Osteocyte (in vitro differentiated cells): ENCODE results near the gene GLB1L3. TPM values are rescaled to one million over a fixed set of nuclear protein-coding genes. Genes with fewer than 3 reads are reported as not detected.
"Not testable (repeated sequence)": the region's sequence is repeated elsewhere in the genome, so short reads cannot be mapped to it uniquely, and the experiment has no call there.

Experiments
- DNase-seq: peaks from one replicate; pipeline ENCODE4 v3.0.0; 2021; ENCODE audit warnings: mixed read lengths; ENCODE audit not compliant: unreplicated experiment; ENCODE audit errors: extremely low spot score
- H3K27ac Mint-ChIP-seq: one replicate; pipeline ENCODE4 v1.8.0; 2021; ENCODE audit warnings: mild to moderate bottlenecking, mixed read lengths; ENCODE audit not compliant: unreplicated experiment
- H3K27me3 Mint-ChIP-seq: one replicate; pipeline ENCODE4 v1.8.0; 2021; ENCODE audit warnings: mixed read lengths; ENCODE audit not compliant: unreplicated experiment
- H3K36me3 Mint-ChIP-seq: one replicate; pipeline ENCODE4 v1.8.0; 2021; ENCODE audit warnings: mixed read lengths; ENCODE audit not compliant: unreplicated experiment
- H3K4me1 Mint-ChIP-seq: one replicate; pipeline ENCODE4 v1.8.0; 2021; ENCODE audit warnings: mixed read lengths; ENCODE audit not compliant: unreplicated experiment
- H3K4me3 Mint-ChIP-seq: one replicate; pipeline ENCODE4 v1.8.0; 2021; ENCODE audit warnings: mild to moderate bottlenecking, moderate library complexity, mixed read lengths; ENCODE audit not compliant: unreplicated experiment
- H3K9me3 Mint-ChIP-seq: one replicate; pipeline ENCODE4 v1.8.0; 2021; ENCODE audit warnings: mixed read lengths; ENCODE audit not compliant: unreplicated experiment
- CTCF ChIP-seq: fragments of 200-600 bp; sonication (generic); IDR thresholded peaks from 2 replicates; pipeline ENCODE4 v1.5.0; 2021; ENCODE audit warnings: antibody characterized with exemption, mild to moderate bottlenecking, moderate library complexity
- total RNA-seq: library from RNA; stranded (reverse); gene quantifications from 2 replicates; pipeline ENCODE4 v1.2.1, GENCODE V29; 2021

GLB1L3 gene
- total RNA-seq, 1 donor from 2014 or later, result not detected

DNA sequence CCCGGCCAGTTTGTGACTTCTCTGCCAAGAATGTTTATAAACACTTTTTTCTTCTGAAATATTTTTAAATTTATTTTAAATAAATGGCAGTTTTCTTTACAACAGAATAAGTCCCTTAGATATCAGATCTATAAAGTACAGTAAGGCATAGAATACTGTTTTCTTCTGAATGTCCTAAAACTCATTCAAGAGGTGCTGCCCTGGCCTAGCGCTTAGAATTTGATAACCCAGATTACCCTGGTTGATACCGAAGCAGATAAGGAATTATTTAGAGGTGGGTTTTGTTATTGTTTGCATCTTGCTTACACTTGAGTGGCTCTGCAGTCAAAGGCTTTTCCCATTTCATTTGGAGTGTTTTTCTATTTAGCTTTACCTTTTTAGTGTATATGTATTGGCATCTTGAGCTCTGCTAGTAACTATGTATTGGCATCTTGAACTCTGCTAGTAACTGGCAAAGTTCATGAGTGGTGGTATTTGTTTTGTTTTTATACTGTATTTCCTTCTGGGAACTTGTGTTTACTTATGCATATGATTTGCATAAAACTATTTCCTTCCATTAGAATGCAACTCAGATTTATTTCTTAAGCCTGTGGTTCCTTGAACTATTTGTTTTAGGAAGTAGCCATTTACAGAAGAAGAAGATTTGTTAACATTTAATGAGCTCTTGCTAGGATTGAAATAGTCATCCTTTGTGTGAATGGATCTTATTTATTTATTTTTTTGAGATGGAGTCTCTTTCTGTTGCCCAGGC, 21.6 kb upstream of the GLB1L3 start:
- Mint-ChIP-seq H3K4me1 (peaks cover 20% of the 10 kb centered on the region), H3K27ac (no peak overlapping the region), H3K27me3 (no peaks in the 10 kb centered on the region), H3K36me3 (peaks cover 11% of the 10 kb centered on the region), H3K4me3 (peak overlapping the region; percentile 86), H3K9me3 (no peaks in the 10 kb centered on the region)
- TF ChIP-seq CTCF, result no peak
- DNase-seq, result no peak

DNA sequence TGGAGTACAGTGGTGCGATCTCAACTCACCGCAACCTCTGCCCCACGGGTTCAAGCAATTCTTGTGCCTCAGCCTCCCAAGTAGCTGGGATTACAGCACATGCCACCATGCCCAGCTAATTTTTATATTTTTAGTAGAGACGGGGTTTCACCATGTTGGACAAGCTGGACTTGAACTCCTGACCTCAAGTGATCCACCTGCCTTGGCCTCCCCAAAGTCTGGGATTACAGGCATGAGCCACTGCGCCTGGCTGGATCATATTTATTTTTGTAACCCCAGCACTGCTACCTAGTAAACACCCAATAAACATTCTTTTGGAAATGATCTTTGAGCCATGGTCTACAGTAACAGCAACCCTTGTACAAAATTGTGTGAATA, 21.0 kb upstream of the GLB1L3 start:
- DNase-seq, H3K27ac Mint-ChIP-seq, H3K9me3 Mint-ChIP-seq, H3K27me3 Mint-ChIP-seq, H3K4me3 Mint-ChIP-seq: not testable (repeated sequence)
- peaks cover 14% of the 10 kb centered on the region for H3K36me3 Mint-ChIP-seq
- H3K4me1 Mint-ChIP-seq, result peaks cover 20% of the 10 kb centered on the region

GRCh38 chr11:134257101-134257500, 19.1 kb upstream of the GLB1L3 start:
- TF ChIP-seq CTCF, result no peak
- no peak for DNase-seq
- Mint-ChIP-seq H3K27ac (no peak overlapping the region), H3K27me3 (no peaks in the 10 kb centered on the region), H3K4me3 (no peak overlapping the region), H3K36me3 (peaks cover 17% of the 10 kb centered on the region), H3K9me3 (no peaks in the 10 kb centered on the region), H3K4me1 (peaks cover 14% of the 10 kb centered on the region)

DNA sequence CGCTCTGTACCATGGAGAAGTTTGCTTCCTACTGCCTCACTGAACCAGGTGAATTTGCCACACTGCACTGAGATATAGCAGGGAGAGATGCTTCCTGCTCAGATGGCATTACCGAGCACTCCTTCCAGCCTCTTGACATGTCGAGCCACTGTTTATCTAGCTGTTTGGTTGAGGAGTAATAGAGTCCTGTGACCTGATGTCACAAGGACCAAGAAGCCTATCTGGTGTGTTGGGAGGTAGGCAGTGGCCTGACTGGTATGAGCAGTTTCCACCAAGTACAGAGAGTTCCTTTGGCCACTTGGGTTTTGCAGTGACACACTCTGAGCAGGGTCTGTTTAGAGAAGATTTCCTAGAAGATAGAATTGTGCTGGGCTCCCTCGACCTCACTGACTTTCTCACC, 17.6 kb upstream of the GLB1L3 start:
- no peaks in the 10 kb centered on the region for H3K27me3 Mint-ChIP-seq
- peaks cover 19% of the 10 kb centered on the region for H3K36me3 Mint-ChIP-seq
- no peak overlapping the region for H3K27ac Mint-ChIP-seq
- H3K4me1 Mint-ChIP-seq, result peaks cover 10% of the 10 kb centered on the region
- H3K9me3 Mint-ChIP-seq, result no peaks in the 10 kb centered on the region
- H3K4me3 Mint-ChIP-seq, result no peak overlapping the region
- no peak for DNase-seq
- TF ChIP-seq CTCF, result no peak

DNA sequence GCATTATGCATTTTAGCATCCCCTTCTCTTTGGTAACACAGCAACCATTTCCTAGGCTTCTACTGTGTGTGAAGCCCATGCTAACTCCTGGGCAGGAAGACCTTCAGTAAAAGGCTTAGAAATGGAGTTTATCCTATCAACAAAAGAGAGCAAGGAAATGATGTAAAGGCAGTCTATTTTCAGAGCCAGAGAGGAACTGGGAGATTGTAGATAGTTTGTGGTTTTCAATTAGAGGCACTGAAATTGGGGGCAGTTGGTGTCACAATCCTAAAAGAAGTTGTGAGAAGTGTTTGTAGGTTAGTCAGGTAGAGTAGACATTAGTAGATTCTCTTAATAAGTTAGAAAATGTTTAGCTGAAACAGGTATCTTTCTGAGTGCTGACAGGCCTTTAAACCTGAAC, 15.7 kb upstream of the GLB1L3 start:
- Mint-ChIP-seq H3K36me3 (peaks cover 25% of the 10 kb centered on the region), H3K9me3 (no peaks in the 10 kb centered on the region), H3K27ac (no peak overlapping the region), H3K27me3 (no peaks in the 10 kb centered on the region), H3K4me1 (no peaks in the 10 kb centered on the region), H3K4me3 (no peak overlapping the region)
- TF ChIP-seq CTCF, result no peak
- no peak for DNase-seq
